ENCODE measurements around the gene JUNB. TPM values are rescaled to one million over a fixed set of nuclear protein-coding genes. Genes with fewer than 3 reads are reported as not detected.

The JUNB gene
- polyA plus RNA-seq, 1 of the 3 experiments (the other 2 are of a cell fraction), result 224 TPM

- no peaks in the 10 kb centered on the region for H3K9me3 ChIP-seq
- peaks cover 5 to 10% of the 10 kb centered on the region in 2 experiments for H3K36me3 ChIP-seq (replicated peaks in 1 of 2; ENCODE audit: control insufficient read depth in 1 of 2, insufficient read depth in 2 of 2, low read length in 1 of 2)
- peaks cover 17% of the 10 kb centered on the region for H4K20me1 ChIP-seq (ENCODE audit: insufficient read depth)
- peaks cover 12 to 25% of the 10 kb centered on the region in 2 experiments; a peak in 3 of 4 replicates for H3K4me1 ChIP-seq (ENCODE audit: control insufficient read depth in 1 of 2, insufficient read depth in 2 of 2, low read depth in 1 of 2, low read length in 1 of 2)
- ChIA-PET POLR2A (interaction anchor here (2.3 kb wide), 1 partner anchor 17 kb away, joined by 22 read pairs; no protein-coding TSS in a partner anchor), CTCF (interaction anchor here (1.2 to 17.1 kb wide), 8 partner anchors 8 to 170 kb away, joined by 5 to 447 read pairs (median 16); partner anchors contain the start of genes HOOK2 and TRIR)
- DNase-seq, result no peak
- 95% methylated on average over 9 of the region's 9 CpGs for WGBS (ENCODE audit: low lambda C conversion rate)
- H3K4me3 ChIP-seq (ENCODE audit: low read depth in 2 of 2, low read length in 1 of 2), result no peak overlapping the region
- no peak overlapping the region for H2AFZ ChIP-seq (ENCODE audit: low read depth)
- peaks cover 20% of the 10 kb centered on the region for H3K79me2 ChIP-seq (ENCODE audit: insufficient read depth)
- no peak overlapping the region for H3K9ac ChIP-seq
- peaks cover 35% of the 10 kb centered on the region for H3F3A ChIP-seq (replicated peaks; ENCODE audit: insufficient read depth)
- no peaks in the 10 kb centered on the region for H3K27me3 ChIP-seq (ENCODE audit: insufficient read depth)
- no peak overlapping the region for H3K4me2 ChIP-seq
- TF ChIP-seq REST (IDR thresholded peaks at IDR 0.05; ENCODE audit: low read depth, low read length) (no peak), TAF1 (IDR thresholded peaks at IDR 0.05; ENCODE audit: borderline replicate concordance, low read depth, low read length) (no peak), RAD21 (IDR thresholded peaks at IDR 0.05; ENCODE audit: low read length) (no peak), NRF1 (IDR thresholded peaks at IDR 0.05; ENCODE audit: low read depth, low read length) (no peak), USF2 (IDR thresholded peaks at IDR 0.05; ENCODE audit: borderline replicate concordance, low read depth, low read length) (no peak), NFIC (IDR thresholded peaks at IDR 0.05; ENCODE audit: borderline replicate concordance) (no peak), FOXJ3 (CRISPR knock-in tag; IDR thresholded peaks at IDR 0.05) (no peak), RFX5 (IDR thresholded peaks at IDR 0.05; ENCODE audit: low read length) (no peak), MEF2A (IDR thresholded peaks at IDR 0.05; ENCODE audit: borderline replicate concordance, low read depth) (no peak), FOXM1 (IDR thresholded peaks at IDR 0.05; ENCODE audit: low read depth) (no peak), MXI1 (IDR thresholded peaks at IDR 0.05; ENCODE audit: low read depth, low read length) (no peak), FOSL2 (IDR thresholded peaks at IDR 0.05; ENCODE audit: borderline replicate concordance, low read depth) (no peak)
- TF ChIP-seq, protein P1, sequence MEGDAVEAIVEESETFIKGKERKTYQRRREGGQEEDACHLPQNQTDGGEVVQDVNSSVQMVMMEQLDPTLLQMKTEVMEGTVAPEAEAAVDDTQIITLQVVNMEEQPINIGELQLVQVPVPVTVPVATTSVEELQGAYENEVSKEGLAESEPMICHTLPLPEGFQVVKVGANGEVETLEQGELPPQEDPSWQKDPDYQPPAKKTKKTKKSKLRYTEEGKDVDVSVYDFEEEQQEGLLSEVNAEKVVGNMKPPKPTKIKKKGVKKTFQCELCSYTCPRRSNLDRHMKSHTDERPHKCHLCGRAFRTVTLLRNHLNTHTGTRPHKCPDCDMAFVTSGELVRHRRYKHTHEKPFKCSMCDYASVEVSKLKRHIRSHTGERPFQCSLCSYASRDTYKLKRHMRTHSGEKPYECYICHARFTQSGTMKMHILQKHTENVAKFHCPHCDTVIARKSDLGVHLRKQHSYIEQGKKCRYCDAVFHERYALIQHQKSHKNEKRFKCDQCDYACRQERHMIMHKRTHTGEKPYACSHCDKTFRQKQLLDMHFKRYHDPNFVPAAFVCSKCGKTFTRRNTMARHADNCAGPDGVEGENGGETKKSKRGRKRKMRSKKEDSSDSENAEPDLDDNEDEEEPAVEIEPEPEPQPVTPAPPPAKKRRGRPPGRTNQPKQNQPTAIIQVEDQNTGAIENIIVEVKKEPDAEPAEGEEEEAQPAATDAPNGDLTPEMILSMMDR (IDR thresholded peaks at IDR 0.05), result no peak
- TF ChIP-seq, protein P2, sequence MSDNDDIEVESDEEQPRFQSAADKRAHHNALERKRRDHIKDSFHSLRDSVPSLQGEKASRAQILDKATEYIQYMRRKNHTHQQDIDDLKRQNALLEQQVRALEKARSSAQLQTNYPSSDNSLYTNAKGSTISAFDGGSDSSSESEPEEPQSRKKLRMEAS (IDR thresholded peaks at IDR 0.05; ENCODE audit: low read depth), result no peak
- H3K9me2 ChIP-seq, result no peaks in the 10 kb centered on the region
- H3K27ac ChIP-seq (ENCODE audit: low read depth in 2 of 2, low read length in 1 of 2), result peak overlapping the region in 1 of 2 experiments; percentile 86; a peak in 1 of 4 replicates
Measured at GRCh38 chr19:12794971-12795381, 3.7 kb downstream of the JUNB start.

Data from SK-N-SH (cell line).